HEK293T (cell line): ENCODE data around the gene IGFBP3.

Experiments
- CTBP1 ChIP-seq: fragments of 450-650 bp; IDR thresholded peaks from 2 replicates; pipeline ENCODE4 v1.6.1; 2016; ENCODE audit warnings: borderline replicate concordance
- FOXA1 ChIP-seq: fragments of 450-650 bp; IDR thresholded peaks from 2 replicates; pipeline ENCODE4 v1.6.1; 2016; ENCODE audit warnings: mild to moderate bottlenecking
- FOXK2 ChIP-seq: fragments of 450-650 bp; IDR thresholded peaks from 2 replicates; pipeline ENCODE4 v1.6.1; 2016; ENCODE audit warnings: mild to moderate bottlenecking
- FOXM1 ChIP-seq: fragments of 450-650 bp; IDR thresholded peaks from 2 replicates; pipeline ENCODE4 v1.6.1; 2017; ENCODE audit warnings: mild to moderate bottlenecking, borderline replicate concordance
- NFRKB ChIP-seq: fragments of 450-650 bp; IDR thresholded peaks from 2 replicates; pipeline ENCODE4 v1.6.1; 2016; ENCODE audit warnings: mild to moderate bottlenecking, moderate library complexity
- PKNOX1 ChIP-seq: fragments of 450-650 bp; IDR thresholded peaks from 2 replicates; pipeline ENCODE4 v1.6.1; 2016
- SP1 ChIP-seq: fragments of 450-650 bp; IDR thresholded peaks from 2 replicates; pipeline ENCODE4 v1.6.1; 2017
- ZNF384 ChIP-seq: fragments of 450-650 bp; IDR thresholded peaks from 2 replicates; pipeline ENCODE4 v1.6.1; 2016

GRCh38 chr7:45967591-45968157, 46.6 kb upstream of the IGFBP3 start:
- TF ChIP-seq SP1, result no peak
- TF ChIP-seq PKNOX1, result no peak
- TF ChIP-seq FOXM1, result no peak
- no peak for TF ChIP-seq NFRKB
- TF ChIP-seq CTBP1, result no peak
- no peak for TF ChIP-seq FOXA1
- TF ChIP-seq FOXK2, result no peak
- no peak for TF ChIP-seq ZNF384
